HepG2 (cell line): Measurements from ENCODE around the gene INTS7. TPM values are rescaled to one million over a fixed set of nuclear protein-coding genes. Genes with fewer than 3 reads are reported as not detected.

Source experiments
- ARID3A ChIP-seq: IDR thresholded peaks from 2 replicates; pipeline ENCODE4 v1.6.1; 2012; ENCODE audit warnings: low read depth, low read length, improper control_type of control experiment
- CHD4 ChIP-seq: fragments of 200-600 bp; sonication (generic); IDR thresholded peaks from 2 replicates; pipeline ENCODE4 v1.7.0; 2017; ENCODE audit warnings: mild to moderate bottlenecking, low read length, borderline replicate concordance
- FOXC1 ChIP-seq: sonication (generic); formaldehyde crosslinking; IDR thresholded peaks from 2 replicates; pipeline ENCODE4 v1.8.0; 2022; ENCODE audit warnings: mild to moderate bottlenecking, missing genetic modification reagents, borderline replicate concordance
- PAXIP1 ChIP-seq: sonication (generic); formaldehyde crosslinking; conservative IDR thresholded peaks from 2 replicates; pipeline ENCODE4 v1.4.0; 2020; ENCODE audit warnings: mild to moderate bottlenecking, missing genetic modification reagents, moderate library complexity
- RNF219 ChIP-seq: sonication (generic); formaldehyde crosslinking; IDR thresholded peaks from 2 replicates; pipeline ENCODE4 v1.5.0; 2020; ENCODE audit warnings: mild to moderate bottlenecking, missing genetic modification reagents
- ZNF333 ChIP-seq: sonication (generic); formaldehyde crosslinking; IDR thresholded peaks from 2 replicates; pipeline ENCODE4 v1.4.0; 2020; ENCODE audit warnings: mild to moderate bottlenecking, missing genetic modification reagents, borderline replicate concordance
- polyA plus RNA-seq, 8 experiments: library from polyadenylated mRNA; depleted of rRNA in 3 of 8; stranded (reverse) in 7 of 8; unstranded in 1 of 8; fragments of >200 nt; fragmentation: Illumina TruSeq in 4 of 8; extraction: Trizol in 4 of 8; gene quantifications; 2 replicates each; pipeline versions ENCODE4 v1.2.1 to v1.2.3, GENCODE V29; 2011 to 2016; ENCODE audit warnings: low read depth in 4 of 8, missing spikeins in 1 of 8, mixed read lengths in 1 of 8; ENCODE audit not compliant: insufficient read depth in 1 of 8
- total RNA-seq, 5 experiments: library from RNA; depleted of rRNA; stranded (reverse); fragments of >200 nt; fragmentation: Illumina TruSeq; extraction: Trizol; gene quantifications; 2 replicates each; pipeline ENCODE4 v1.2.3, GENCODE V29; 2016; ENCODE audit warnings: low read depth in 1 of 5

The INTS7 gene
- total and polyA plus RNA-seq, 2 of the 13 experiments (the other 11 are each of a cell fraction or from before 2014, with no cell fraction given): 18.3 to 22.4 TPM

- TF ChIP-seq CHD4: no peak
- TF ChIP-seq ARID3A: no peak
- no peak for TF ChIP-seq ZNF333 (CRISPR knock-in tag)
- no peak for TF ChIP-seq FOXC1
- no peak for TF ChIP-seq PAXIP1 (CRISPR knock-in tag)
- no peak for TF ChIP-seq RNF219 (CRISPR knock-in tag)
- TF ChIP-seq, all 625 proteins: peak for 0
Measured at GRCh38 chr1:211900441-211900840, 134.9 kb downstream of the INTS7 start (continued).
